K562 (cell line): ENCODE measurements around the gene ANKRD33. TPM values are rescaled to one million over a fixed set of nuclear protein-coding genes. Genes with fewer than 3 reads are reported as not detected.

Source experiments
- AFF4 ChIP-seq: sonication (generic); formaldehyde crosslinking; IDR thresholded peaks from 2 replicates; pipeline ENCODE4 v1.8.0; 2023; ENCODE audit warnings: mild to moderate bottlenecking, missing genetic modification reagents
- ATF7 ChIP-seq: fragments of 450-650 bp; IDR thresholded peaks from 2 replicates; pipeline ENCODE4 v1.7.1; 2014; ENCODE audit warnings: mild to moderate bottlenecking, moderate library complexity
- CBFA2T2 ChIP-seq: fragments of 450-650 bp; conservative IDR thresholded peaks from 2 replicates; pipeline ENCODE4 v1.6.1; 2017; ENCODE audit warnings: mild to moderate bottlenecking
- CC2D1A ChIP-seq: fragments of 450-650 bp; IDR thresholded peaks from 2 replicates; pipeline ENCODE4 v1.6.1; 2017; ENCODE audit warnings: mild to moderate bottlenecking
- FOXJ2 ChIP-seq: fragments of 200-800 bp; sonication (Bioruptor generic); IDR thresholded peaks from 2 replicates; pipeline ENCODE4 v1.6.1; 2016; ENCODE audit warnings: missing genetic modification characterization, missing compliant biosample characterization
- HDAC8 ChIP-seq: fragments of 450-650 bp; IDR thresholded peaks from 2 replicates; pipeline ENCODE4 v1.6.1; 2016; ENCODE audit warnings: mild to moderate bottlenecking, missing genetic modification characterization, moderate library complexity, missing compliant biosample characterization
- HNRNPH1 ChIP-seq: fragments of 200-400 bp; formaldehyde crosslinking; optimal IDR thresholded peaks from 2 replicates; pipeline ENCODE3; 2017; ENCODE audit warnings: low read depth, mild to moderate bottlenecking, low read length, moderate library complexity
- MAFG ChIP-seq: fragments of 450-650 bp; conservative IDR thresholded peaks from 2 replicates; pipeline ENCODE4 v1.6.1; 2016; ENCODE audit warnings: missing genetic modification characterization, missing compliant biosample characterization
- MAZ ChIP-seq, 2 experiments: fragments of 450-650 bp in 1 of 2; sonication (generic) in 1 of 2; formaldehyde crosslinking; IDR thresholded peaks in 1 of 2; conservative IDR thresholded peaks in 1 of 2; 2 replicates each; pipeline versions ENCODE4 v1.4.0 to v1.5.0; 2020; ENCODE audit warnings: mild to moderate bottlenecking in 1 of 2, missing genetic modification reagents in 1 of 2
- MEIS2 ChIP-seq: fragments of 450-650 bp; IDR thresholded peaks from 2 replicates; pipeline ENCODE4 v1.6.1; 2014; ENCODE audit warnings: mild to moderate bottlenecking; ENCODE audit not compliant: partially characterized antibody
- NBN ChIP-seq: fragments of 450-650 bp; IDR thresholded peaks from 2 replicates; pipeline ENCODE4 v1.6.1; 2016; ENCODE audit warnings: low read depth, mild to moderate bottlenecking
- NONO ChIP-seq, 2 experiments: fragments of 200-400 bp in 1 of 2; fragments of 450-650 bp in 1 of 2; formaldehyde crosslinking in 1 of 2; IDR thresholded peaks; 2 replicates each; pipeline ENCODE4 v1.6.1; 2017; ENCODE audit warnings: low read depth in 2 of 2, mild to moderate bottlenecking in 2 of 2, moderate library complexity in 2 of 2, low read length in 1 of 2
- TAF7 ChIP-seq: fragments of 450-650 bp; IDR thresholded peaks from 2 replicates; pipeline ENCODE4 v1.6.1; 2016; ENCODE audit warnings: missing genetic modification characterization, missing compliant biosample characterization
- ZNF41 ChIP-seq: fragments of 250-450 bp; sonication (Bioruptor Pico); conservative IDR thresholded peaks from 2 replicates; pipeline ENCODE4 v1.4.0; 2020; ENCODE audit warnings: mild to moderate bottlenecking
- ZNF584 ChIP-seq: fragments of 200-800 bp; sonication (Bioruptor generic); IDR thresholded peaks from 2 replicates; pipeline ENCODE4 v1.6.1; 2016; ENCODE audit warnings: low read depth, mild to moderate bottlenecking, missing genetic modification characterization, missing compliant biosample characterization
- polyA plus RNA-seq, 8 experiments: library from polyadenylated mRNA; depleted of rRNA in 4 of 8; stranded (reverse) in 5 of 8; unstranded in 3 of 8; fragments of >200 nt; fragmentation: Nextera tagmentation in 2 of 8; fragmentation: Illumina TruSeq in 1 of 8; extraction: Ambion mirVana in 2 of 8; extraction: Trizol in 1 of 8; gene quantifications; 2 replicates each; pipeline versions ENCODE4 v1.2.1 to v1.2.3, GENCODE V29; 2011 to 2014; ENCODE audit warnings: inconsistent platforms in 1 of 8, missing spikeins in 1 of 8
- total RNA-seq, 7 experiments: library from RNA; depleted of rRNA in 6 of 7; stranded (reverse); fragments of >200 nt in 6 of 7; fragmentation: Illumina TruSeq in 2 of 7; extraction: Trizol in 2 of 7; gene quantifications; 2 replicates each; pipeline versions ENCODE4 v1.2.1 to v1.2.3, GENCODE V29; 2011 to 2021; ENCODE audit warnings: low replicate concordance in 1 of 7
- TF ChIP-seq, protein P1 (sequence below), 2 experiments: fragments of 450-650 bp in 1 of 2; sonication (generic) in 1 of 2; formaldehyde crosslinking in 1 of 2; IDR thresholded peaks in 1 of 2; conservative IDR thresholded peaks in 1 of 2; 2 replicates each; pipeline versions ENCODE4 v1.6.1 to v1.8.1; 2016 to 2023; ENCODE audit warnings: mild to moderate bottlenecking in 2 of 2, moderate library complexity in 2 of 2, inconsistent platforms in 1 of 2, missing genetic modification reagents in 1 of 2
- TF ChIP-seq, protein P2 (sequence below), 2 experiments: fragments of 450-650 bp; IDR thresholded peaks; 2 replicates each; pipeline ENCODE4 v1.6.1; 2016
- TF ChIP-seq, protein P3 (sequence below): fragments of 450-650 bp; IDR thresholded peaks from 2 replicates; pipeline ENCODE4 v1.6.1; 2016; ENCODE audit warnings: low read depth, mild to moderate bottlenecking, moderate library complexity

Gene ANKRD33
- total and polyA plus RNA-seq, 9 of the 15 experiments (the other 6 are each of a cell fraction or from before 2014, with no cell fraction given) = 0.04 to 0.11 (median 0.07) TPM; not detected in 4

GRCh38 chr12:51884676-51885229, 3.1 kb upstream of the ANKRD33 start (continued):
- TF ChIP-seq FOXJ2 = peak; percentile 72
- peak; percentile 88 for TF ChIP-seq ATF7
- TF ChIP-seq CBFA2T2 = peak; percentile 94
- peak; percentile 41; the same call in 1 of the 2 replicates for TF ChIP-seq AFF4
- TF ChIP-seq, protein P1, sequence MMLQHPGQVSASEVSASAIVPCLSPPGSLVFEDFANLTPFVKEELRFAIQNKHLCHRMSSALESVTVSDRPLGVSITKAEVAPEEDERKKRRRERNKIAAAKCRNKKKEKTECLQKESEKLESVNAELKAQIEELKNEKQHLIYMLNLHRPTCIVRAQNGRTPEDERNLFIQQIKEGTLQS (IDR thresholded peaks at IDR 0.05) = peak; percentile 99
- TF ChIP-seq, protein P1 (CRISPR knock-in tag; conservative IDR thresholded peaks at IDR 0.05) = peak; percentile 99
- no peak for TF ChIP-seq MEIS2
- TF ChIP-seq MAFG (tag) = peak; percentile 96
- peak; percentile 77; the same call in 1 of the 2 replicates for TF ChIP-seq HDAC8
- peak in 1 of 2 experiments; percentile 72; a peak in 2 of 4 replicates for TF ChIP-seq MAZ (CRISPR knock-in tag; conservative IDR thresholded peaks at IDR 0.05 in 1 of 2, IDR thresholded peaks at IDR 0.05 in 1 of 2)
- TF ChIP-seq CC2D1A = peak; percentile 91
- TF ChIP-seq ZNF584 (CRISPR knock-in tag) = peak; percentile 64; the same call in 1 of the 2 replicates
- peak; percentile 82 for TF ChIP-seq NBN
- TF ChIP-seq, protein P2, sequence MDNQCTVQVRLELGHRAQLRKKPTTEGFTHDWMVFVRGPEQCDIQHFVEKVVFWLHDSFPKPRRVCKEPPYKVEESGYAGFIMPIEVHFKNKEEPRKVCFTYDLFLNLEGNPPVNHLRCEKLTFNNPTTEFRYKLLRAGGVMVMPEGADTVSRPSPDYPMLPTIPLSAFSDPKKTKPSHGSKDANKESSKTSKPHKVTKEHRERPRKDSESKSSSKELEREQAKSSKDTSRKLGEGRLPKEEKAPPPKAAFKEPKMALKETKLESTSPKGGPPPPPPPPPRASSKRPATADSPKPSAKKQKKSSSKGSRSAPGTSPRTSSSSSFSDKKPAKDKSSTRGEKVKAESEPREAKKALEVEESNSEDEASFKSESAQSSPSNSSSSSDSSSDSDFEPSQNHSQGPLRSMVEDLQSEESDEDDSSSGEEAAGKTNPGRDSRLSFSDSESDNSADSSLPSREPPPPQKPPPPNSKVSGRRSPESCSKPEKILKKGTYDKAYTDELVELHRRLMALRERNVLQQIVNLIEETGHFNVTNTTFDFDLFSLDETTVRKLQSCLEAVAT (IDR thresholded peaks at IDR 0.05) = peak in 1 of 2 experiments; percentile 44; a peak in 2 of 4 replicates
- no peak for TF ChIP-seq HNRNPH1
- TF ChIP-seq NONO (IDR thresholded peaks at IDR 0.05; ENCODE audit: low read depth in 2 of 2, low read length in 1 of 2) = peak in 1 of 2 experiments; percentile 57; a peak in 1 of 4 replicates
- TF ChIP-seq, protein P3, sequence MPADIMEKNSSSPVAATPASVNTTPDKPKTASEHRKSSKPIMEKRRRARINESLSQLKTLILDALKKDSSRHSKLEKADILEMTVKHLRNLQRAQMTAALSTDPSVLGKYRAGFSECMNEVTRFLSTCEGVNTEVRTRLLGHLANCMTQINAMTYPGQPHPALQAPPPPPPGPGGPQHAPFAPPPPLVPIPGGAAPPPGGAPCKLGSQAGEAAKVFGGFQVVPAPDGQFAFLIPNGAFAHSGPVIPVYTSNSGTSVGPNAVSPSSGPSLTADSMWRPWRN = peak; percentile 55
- 0 out of 2 replicates have a peak, but pooled peaks have one; percentile 12 for TF ChIP-seq ZNF41 (CRISPR knock-in tag)
- TF ChIP-seq TAF7 = no peak
